Transverse colon (tissue), 4 donors: ENCODE results near the gene MTERF4.

Experiments used
- POLR2A ChIP-seq: fragments of 450-650 bp; IDR thresholded peaks from one replicate; pipeline ENCODE4 v1.6.1; 2016; ENCODE audit warnings: antibody characterized with exemption, mild to moderate bottlenecking, moderate library complexity
- POLR2AphosphoS5 ChIP-seq, 3 donors: sonication (generic); formaldehyde crosslinking; IDR thresholded peaks; one replicate each; pipeline ENCODE4 v1.6.1; 2016; ENCODE audit warnings: antibody characterized with exemption in 3 of 3
- TF ChIP-seq, protein P1 (sequence below), 5 experiments: fragments of 200-600 bp in 3 of 5; fragments of 450-650 bp in 2 of 5; sonication (generic) in 3 of 5; IDR thresholded peaks; 1 replicate in 2 of 5; 2 replicates in 3 of 5; pipeline ENCODE4 v1.5.1; 2016 to 2017; ENCODE audit warnings: antibody characterized with exemption in 5 of 5, inconsistent platforms in 3 of 5, mild to moderate bottlenecking in 2 of 5, moderate library complexity in 1 of 5

DNA sequence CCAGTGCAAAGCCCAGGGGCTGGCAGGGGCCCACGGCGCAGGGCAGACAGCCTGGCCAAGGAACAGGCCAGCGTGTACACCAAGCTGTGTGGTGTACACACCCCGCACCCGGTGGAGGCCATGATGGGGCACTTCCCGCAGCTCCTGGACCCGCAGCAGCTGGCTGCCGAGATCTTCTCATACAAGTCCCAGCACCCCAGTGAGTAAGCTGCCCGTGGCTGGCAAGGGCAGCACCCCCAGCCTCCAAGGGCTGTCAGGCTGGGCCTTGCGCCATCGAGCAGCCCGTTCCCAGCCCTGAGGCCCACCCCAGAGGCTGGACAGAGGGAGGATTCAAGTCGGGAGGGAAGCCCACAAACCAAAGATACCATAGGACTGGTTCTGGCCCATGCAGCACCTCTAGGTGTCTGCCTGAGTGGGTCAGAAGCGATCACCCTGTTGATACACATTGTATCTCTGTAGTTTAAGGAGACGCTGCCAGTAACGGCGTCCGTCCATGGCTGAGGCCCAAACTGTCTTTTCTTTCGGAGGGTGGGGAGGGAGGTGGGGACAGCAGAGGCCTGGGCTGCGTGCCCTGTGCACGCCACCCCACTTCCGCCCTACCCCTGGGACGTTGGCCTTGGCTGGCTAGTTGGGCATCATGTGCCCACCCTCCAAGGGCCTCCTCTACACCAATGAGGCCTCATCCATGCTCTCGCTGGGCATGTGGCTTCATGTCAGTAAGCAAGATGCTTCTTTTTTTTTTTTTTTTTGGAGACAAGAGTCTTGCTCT is 16.8 kb upstream of the MTERF4 start:
- TF ChIP-seq POLR2A (no peak), POLR2AphosphoS5 (IDR thresholded peaks at IDR 0.05) (no peak)
- TF ChIP-seq, protein P1, sequence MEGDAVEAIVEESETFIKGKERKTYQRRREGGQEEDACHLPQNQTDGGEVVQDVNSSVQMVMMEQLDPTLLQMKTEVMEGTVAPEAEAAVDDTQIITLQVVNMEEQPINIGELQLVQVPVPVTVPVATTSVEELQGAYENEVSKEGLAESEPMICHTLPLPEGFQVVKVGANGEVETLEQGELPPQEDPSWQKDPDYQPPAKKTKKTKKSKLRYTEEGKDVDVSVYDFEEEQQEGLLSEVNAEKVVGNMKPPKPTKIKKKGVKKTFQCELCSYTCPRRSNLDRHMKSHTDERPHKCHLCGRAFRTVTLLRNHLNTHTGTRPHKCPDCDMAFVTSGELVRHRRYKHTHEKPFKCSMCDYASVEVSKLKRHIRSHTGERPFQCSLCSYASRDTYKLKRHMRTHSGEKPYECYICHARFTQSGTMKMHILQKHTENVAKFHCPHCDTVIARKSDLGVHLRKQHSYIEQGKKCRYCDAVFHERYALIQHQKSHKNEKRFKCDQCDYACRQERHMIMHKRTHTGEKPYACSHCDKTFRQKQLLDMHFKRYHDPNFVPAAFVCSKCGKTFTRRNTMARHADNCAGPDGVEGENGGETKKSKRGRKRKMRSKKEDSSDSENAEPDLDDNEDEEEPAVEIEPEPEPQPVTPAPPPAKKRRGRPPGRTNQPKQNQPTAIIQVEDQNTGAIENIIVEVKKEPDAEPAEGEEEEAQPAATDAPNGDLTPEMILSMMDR (IDR thresholded peaks at IDR 0.05): no peak
